ENCODE measurements around the gene CATSPERD. TPM values are rescaled to one million over a fixed set of nuclear protein-coding genes. Genes with fewer than 3 reads are reported as not detected.
A peak's percentile ranks its signal among the peaks of the same experiment; 100 is the strongest.

The CATSPERD gene
- total RNA-seq, 1 donor from 2014 or later = not detected

DNA sequence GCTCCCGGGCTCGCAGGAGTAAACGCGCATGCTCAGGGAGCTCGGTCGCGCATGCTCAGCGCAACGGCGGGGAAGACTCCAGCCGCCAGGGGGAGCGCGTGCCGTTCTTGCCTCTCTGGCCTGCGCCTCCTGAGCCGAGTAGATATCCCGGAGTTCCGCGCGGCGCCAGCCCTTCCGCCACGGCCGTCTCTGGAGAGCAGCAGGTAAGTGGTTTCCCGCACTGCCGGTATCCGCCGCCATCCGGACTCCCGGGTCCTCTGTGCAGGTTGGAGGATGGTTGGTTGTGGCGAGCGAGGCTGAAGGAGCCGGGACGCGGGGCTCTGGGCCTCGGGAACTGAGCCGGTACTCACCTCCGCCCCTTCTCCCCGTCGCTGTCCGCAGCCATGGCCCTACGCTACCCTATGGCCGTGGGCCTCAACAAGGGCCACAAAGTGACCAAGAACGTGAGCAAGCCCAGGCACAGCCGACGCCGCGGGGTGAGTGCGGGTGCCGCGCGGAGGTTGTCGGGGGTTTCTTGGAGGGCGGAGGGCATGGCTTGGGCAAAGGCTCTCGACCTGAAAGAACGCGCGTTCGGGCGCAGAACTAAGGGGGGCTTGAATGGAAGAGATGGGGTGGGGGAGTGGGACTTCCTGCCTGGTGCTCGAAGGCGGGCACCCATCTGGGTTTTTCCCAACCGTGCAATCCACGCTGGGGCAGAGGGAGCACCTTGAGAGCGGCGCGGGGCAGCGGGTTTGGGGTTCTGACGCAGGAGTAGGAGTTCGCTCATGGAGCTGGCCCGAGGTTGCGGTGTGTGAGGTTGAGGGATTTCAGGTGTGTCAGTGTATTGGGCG lies 30.1 kb upstream of the CATSPERD start, which contains the start of gene RPL36:
RPL36 (plus strand) TSS at position 171 of the 830 bp plus-strand sequence; CDS start at position 384, 213 bp downstream.
- peak; percentile 48 for ATAC-seq (ENCODE audit: low read depth)
- TF ChIP-seq, protein P1, sequence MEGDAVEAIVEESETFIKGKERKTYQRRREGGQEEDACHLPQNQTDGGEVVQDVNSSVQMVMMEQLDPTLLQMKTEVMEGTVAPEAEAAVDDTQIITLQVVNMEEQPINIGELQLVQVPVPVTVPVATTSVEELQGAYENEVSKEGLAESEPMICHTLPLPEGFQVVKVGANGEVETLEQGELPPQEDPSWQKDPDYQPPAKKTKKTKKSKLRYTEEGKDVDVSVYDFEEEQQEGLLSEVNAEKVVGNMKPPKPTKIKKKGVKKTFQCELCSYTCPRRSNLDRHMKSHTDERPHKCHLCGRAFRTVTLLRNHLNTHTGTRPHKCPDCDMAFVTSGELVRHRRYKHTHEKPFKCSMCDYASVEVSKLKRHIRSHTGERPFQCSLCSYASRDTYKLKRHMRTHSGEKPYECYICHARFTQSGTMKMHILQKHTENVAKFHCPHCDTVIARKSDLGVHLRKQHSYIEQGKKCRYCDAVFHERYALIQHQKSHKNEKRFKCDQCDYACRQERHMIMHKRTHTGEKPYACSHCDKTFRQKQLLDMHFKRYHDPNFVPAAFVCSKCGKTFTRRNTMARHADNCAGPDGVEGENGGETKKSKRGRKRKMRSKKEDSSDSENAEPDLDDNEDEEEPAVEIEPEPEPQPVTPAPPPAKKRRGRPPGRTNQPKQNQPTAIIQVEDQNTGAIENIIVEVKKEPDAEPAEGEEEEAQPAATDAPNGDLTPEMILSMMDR (IDR thresholded peaks at IDR 0.05) = peak; percentile 88
- Mint-ChIP-seq H3K4me1 (peaks cover 33% of the 10 kb centered on the region), H3K27ac (peak within 1 kb of the TSS; percentile 90), H3K9me3 (no peaks in the 10 kb centered on the region), H3K4me3 (peak within 1 kb of the TSS; percentile 93), H3K36me3 (ENCODE audit: low read depth) (peaks cover 46% of the 10 kb centered on the region), H3K27me3 (no peaks in the 10 kb centered on the region)
- ChIA-PET POLR2A (interaction anchor here (0.5 to 6.4 kb wide), 19 partner anchors 10 to 1928 kb away, joined by 3 to 102 read pairs (median 4); partner anchors contain the start of genes CATSPERD, EEF2, FEM1A and LONP1), CTCF (interaction anchor here (0.6 to 1.5 kb wide), 6 partner anchors 28 to 278 kb away, joined by 3 to 11 read pairs (median 3); partner anchors contain the start of genes CATSPERD, LONP1, SAFB and SAFB2)
- peak; percentile 99 for DNase-seq
- intact Hi-C loops (cut with micrococcal nuclease) = loop anchor here (1.0 to 2.0 kb wide), 5 partner anchors 10 to 214 kb away; partner anchors contain the start of genes CATSPERD, DUS3L, LONP1 and MICOS13

DNA sequence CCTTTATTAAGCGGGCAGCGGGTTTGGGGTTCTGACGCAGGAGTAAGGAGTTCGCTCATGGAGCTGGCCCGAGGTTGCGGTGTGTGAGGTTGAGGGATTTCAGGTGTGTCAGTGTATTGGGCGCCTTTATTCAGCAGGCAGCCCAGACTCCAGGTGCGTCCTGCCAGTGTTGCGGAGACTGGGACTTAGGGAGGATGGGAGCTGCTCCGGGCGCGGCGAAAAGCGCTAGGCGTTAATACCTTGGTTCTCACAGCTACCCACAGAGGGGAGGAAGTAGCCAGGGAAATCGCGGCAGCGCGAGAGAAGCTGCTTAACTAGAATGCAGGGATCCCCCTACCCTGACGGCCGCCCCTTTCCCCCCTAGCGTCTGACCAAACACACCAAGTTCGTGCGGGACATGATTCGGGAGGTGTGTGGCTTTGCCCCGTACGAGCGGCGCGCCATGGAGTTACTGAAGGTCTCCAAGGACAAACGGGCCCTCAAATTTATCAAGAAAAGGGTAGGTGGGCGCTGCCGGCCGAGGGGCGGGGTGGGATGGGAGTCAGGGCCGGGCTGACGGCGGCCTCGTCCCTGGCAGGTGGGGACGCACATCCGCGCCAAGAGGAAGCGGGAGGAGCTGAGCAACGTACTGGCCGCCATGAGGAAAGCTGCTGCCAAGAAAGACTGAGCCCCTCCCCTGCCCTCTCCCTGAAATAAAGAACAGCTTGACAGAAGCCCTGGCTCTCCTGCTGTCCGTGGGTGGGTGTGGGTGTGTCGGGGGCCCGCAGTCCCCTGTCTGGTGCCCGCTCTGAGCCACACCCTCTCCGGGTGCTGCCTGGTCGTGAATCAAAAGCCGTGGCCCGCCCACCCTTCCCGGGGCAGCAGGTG lies 29.2 kb upstream of the CATSPERD start:
- intact Hi-C loops (cut with micrococcal nuclease) = loop anchor here (1.0 to 2.0 kb wide), 5 partner anchors 11 to 213 kb away; partner anchors contain the start of genes CATSPERD, DUS3L, LONP1 and MICOS13
- Mint-ChIP-seq H3K27me3 (no peaks in the 10 kb centered on the region), H3K4me1 (peaks cover 33% of the 10 kb centered on the region), H3K9me3 (no peaks in the 10 kb centered on the region), H3K27ac (peak overlapping the region; percentile 90), H3K4me3 (peak overlapping the region; percentile 93), H3K36me3 (ENCODE audit: low read depth) (peaks cover 49% of the 10 kb centered on the region)
- peak; percentile 32 for DNase-seq
- ChIA-PET POLR2A (interaction anchor here (0.6 to 6.4 kb wide), 12 partner anchors 12 to 1800 kb away, joined by 3 to 102 read pairs (median 4); partner anchors contain the start of genes CATSPERD, EEF2, KDM4B and LONP1), CTCF (interaction anchor here (0.6 to 1.2 kb wide), 3 partner anchors 27 to 277 kb away, joined by 3 read pairs; no protein-coding TSS in a partner anchor)
- TF ChIP-seq, protein P1 (IDR thresholded peaks at IDR 0.05) = no peak
- no peak for ATAC-seq (ENCODE audit: low read depth)

DNA sequence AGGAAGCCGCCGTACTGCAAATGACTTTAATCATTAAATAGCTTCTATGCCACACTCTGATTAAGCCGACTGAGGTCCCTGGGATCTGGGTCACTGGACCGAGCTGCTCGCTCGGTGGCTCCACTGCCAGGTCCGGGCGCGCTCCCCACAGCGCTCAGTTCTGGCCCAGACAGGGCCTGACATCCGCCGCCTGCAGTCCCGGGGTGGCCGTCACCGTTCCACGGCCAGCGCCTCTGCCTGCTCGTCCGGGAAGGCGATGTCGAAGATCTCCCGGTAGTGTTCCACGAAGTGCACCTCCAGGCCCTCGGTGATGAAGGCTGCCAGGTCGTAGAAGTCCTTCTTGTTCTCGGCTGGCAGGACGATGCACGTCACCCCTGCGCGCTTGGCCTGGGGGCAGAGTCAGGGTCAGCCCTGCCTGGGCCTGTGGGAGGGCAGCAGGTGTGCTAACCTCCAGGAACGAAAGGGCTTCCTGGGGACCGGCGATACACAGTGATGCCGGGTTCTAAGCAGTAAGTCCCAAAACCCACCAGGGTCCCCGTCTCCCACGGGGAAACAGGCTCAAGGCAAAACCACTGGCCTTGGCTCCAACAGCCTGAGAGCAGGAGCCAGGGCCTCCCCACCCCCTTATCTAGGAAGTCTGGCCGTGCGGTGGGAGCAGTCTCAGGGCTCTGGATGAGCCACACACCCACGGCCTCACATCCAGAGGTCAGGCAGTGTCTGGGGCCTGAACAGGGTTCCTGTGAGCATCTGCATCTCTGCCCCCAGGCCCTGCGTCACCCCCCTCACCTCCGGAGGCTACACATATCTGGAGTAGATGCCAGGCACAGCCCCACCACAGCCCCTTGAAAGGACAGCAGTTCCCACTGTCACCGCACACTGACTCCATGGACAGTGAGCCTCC lies 28.4 kb upstream of the CATSPERD start:
- no peaks in the 10 kb centered on the region for H3K9me3 Mint-ChIP-seq
- ChIA-PET POLR2A (interaction anchor here (0.6 to 6.4 kb wide), 4 partner anchors 12 to 724 kb away, joined by 3 to 102 read pairs (median 4); partner anchors contain the start of genes CATSPERD, KDM4B and LONP1), CTCF (no interaction called here)
- peak overlapping the region; percentile 63 for H3K27ac Mint-ChIP-seq
- intact Hi-C loops (cut with micrococcal nuclease) = loop anchor here (2.0 kb wide), 1 partner anchor 137 kb away; no protein-coding TSS in a partner anchor
- H3K4me3 Mint-ChIP-seq = peak overlapping the region; percentile 93
- H3K4me1 Mint-ChIP-seq = peaks cover 30% of the 10 kb centered on the region
- ATAC-seq (ENCODE audit: low read depth) (no peak), DNase-seq (no peak)
- TF ChIP-seq, protein P1 (IDR thresholded peaks at IDR 0.05) = no peak
- no peaks in the 10 kb centered on the region for H3K27me3 Mint-ChIP-seq
- peaks cover 55% of the 10 kb centered on the region for H3K36me3 Mint-ChIP-seq (ENCODE audit: low read depth)

DNA sequence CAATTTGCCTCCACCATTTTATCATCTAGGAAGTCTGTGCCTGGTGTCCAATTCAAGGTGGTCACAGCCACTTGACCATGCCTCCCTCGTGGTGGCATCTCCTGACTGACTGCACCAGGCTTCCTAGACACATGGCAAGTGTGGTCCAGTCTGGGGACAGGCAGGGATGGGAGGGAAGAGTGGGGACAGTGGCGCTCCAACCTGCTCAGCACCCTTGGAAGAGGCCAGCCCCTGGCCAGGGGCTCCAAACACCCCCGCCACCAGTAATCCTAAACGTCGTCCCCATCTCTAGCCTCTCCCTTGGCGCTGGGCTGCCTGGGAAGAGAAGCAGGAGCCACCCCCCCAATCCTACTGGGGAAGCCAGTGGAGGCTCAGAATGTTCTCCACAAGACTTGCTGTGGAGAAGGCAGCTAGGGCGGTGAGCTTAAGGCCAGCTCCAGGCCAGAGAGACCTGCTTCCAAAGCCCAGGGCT lies 27.7 kb upstream of the CATSPERD start:
- intact Hi-C loops (cut with micrococcal nuclease) = no loop called here
- Mint-ChIP-seq H3K27ac (peak overlapping the region; percentile 46), H3K4me3 (peak overlapping the region; percentile 93), H3K9me3 (no peaks in the 10 kb centered on the region), H3K4me1 (peaks cover 31% of the 10 kb centered on the region), H3K27me3 (no peaks in the 10 kb centered on the region), H3K36me3 (ENCODE audit: low read depth) (peaks cover 58% of the 10 kb centered on the region)
- TF ChIP-seq, protein P1 (IDR thresholded peaks at IDR 0.05) = no peak
- ATAC-seq (ENCODE audit: low read depth) (no peak), DNase-seq (no peak)
- CTCF ChIA-PET = no interaction called here
- POLR2A ChIA-PET = no interaction called here
